Neural cell (in vitro differentiated cells): ENCODE data around the gene IST1. TPM values are rescaled to one million over a fixed set of nuclear protein-coding genes. Genes with fewer than 3 reads are reported as not detected.

Source experiments
- H2AFZ ChIP-seq: fragments of 200-600, 300-800 bp; sonication (generic), shearing (Covaris generic); 2 replicates; pipeline ENCODE4 v1.6.0; 2014; ENCODE audit warnings: low read depth, mild to moderate bottlenecking, antibody characterized with exemption, low read length, moderate library complexity
- H3F3A ChIP-seq: fragments of 200-600 bp; shearing (Covaris generic); 2 replicates; pipeline ENCODE4 v1.6.1; 2016; ENCODE audit warnings: mild to moderate bottlenecking, moderate library complexity, mixed read lengths, antibody characterized with exemption, low read length; ENCODE audit not compliant: insufficient read depth, poor library complexity, severe bottlenecking
- H3K27ac ChIP-seq: fragments of 200-600, 300-800 bp; sonication (generic), shearing (Covaris generic); 2 replicates; pipeline ENCODE4 v1.5.1; 2014; ENCODE audit warnings: mild to moderate bottlenecking, low read length, moderate library complexity
- H3K27me3 ChIP-seq: fragments of 300-800, 200-600 bp; sonication (generic), shearing (Covaris generic); 2 replicates; pipeline ENCODE4 v1.6.0; 2014; ENCODE audit warnings: mild to moderate bottlenecking, low read depth, low read length, moderate library complexity; ENCODE audit not compliant: insufficient read depth
- H3K36me3 ChIP-seq: fragments of 300-800, 200-600 bp; sonication (generic), shearing (Covaris generic); 2 replicates; pipeline ENCODE4 v1.5.1; 2014; ENCODE audit warnings: mild to moderate bottlenecking, antibody characterized with exemption, low read length, moderate library complexity; ENCODE audit not compliant: insufficient read depth
- H3K4me2 ChIP-seq: fragments of 300-800, 200-600 bp; sonication (generic), shearing (Covaris generic); 2 replicates; pipeline ENCODE4 v1.6.0; 2014; ENCODE audit warnings: mild to moderate bottlenecking, low read length
- H3K4me3 ChIP-seq: fragments of 300-800, 200-600 bp; sonication (generic), shearing (Covaris generic); 2 replicates; pipeline ENCODE4 v1.5.1; 2014; ENCODE audit warnings: mild to moderate bottlenecking, low read length, moderate library complexity
- H3K79me2 ChIP-seq: fragments of 200-600 bp; shearing (Covaris generic); replicated peaks from 2 replicates; pipeline ENCODE4 v1.6.0; 2014; ENCODE audit warnings: mild to moderate bottlenecking, low read length, moderate library complexity; ENCODE audit not compliant: insufficient read depth
- H3K9ac ChIP-seq: fragments of 300-800, 200-600 bp; sonication (generic), shearing (Covaris generic); 2 replicates; pipeline ENCODE4 v1.6.1; 2016; ENCODE audit warnings: mild to moderate bottlenecking, low read length, mixed read lengths
- H3K9me2 ChIP-seq: fragments of 200-600 bp; shearing (Covaris generic); 2 replicates; pipeline ENCODE4 v1.6.1; 2016; ENCODE audit warnings: mild to moderate bottlenecking, low read length, mixed read lengths; ENCODE audit not compliant: insufficient read depth
- H3K9me3 ChIP-seq: fragments of 200-600, 300-800 bp; sonication (generic), shearing (Covaris generic); 2 replicates; pipeline ENCODE4 v1.6.1; 2016; ENCODE audit warnings: mild to moderate bottlenecking, mixed run types, low read length, moderate library complexity, mixed read lengths
- H4K20me1 ChIP-seq: fragments of 200-600 bp; shearing (Covaris generic); 2 replicates; pipeline ENCODE4 v1.6.1; 2016; ENCODE audit warnings: mild to moderate bottlenecking, mixed run types; ENCODE audit not compliant: insufficient read depth
- EP300 ChIP-seq: fragments of 450-650 bp; conservative IDR thresholded peaks from 2 replicates; pipeline ENCODE4 v1.6.1; 2014; ENCODE audit warnings: antibody characterized with exemption, mild to moderate bottlenecking, moderate library complexity; ENCODE audit not compliant: poor library complexity, severe bottlenecking
- EZH2 ChIP-seq: fragments of 200-600, 300-800 bp; shearing (Covaris generic), sonication (generic); IDR thresholded peaks from 2 replicates; pipeline ENCODE4 v1.6.1; 2014; ENCODE audit warnings: antibody characterized with exemption, low read length, borderline replicate concordance, mild to moderate bottlenecking; ENCODE audit not compliant: insufficient read depth, poor library complexity, severe bottlenecking
- MXI1 ChIP-seq: fragments of 450-650 bp; conservative IDR thresholded peaks from 2 replicates; pipeline ENCODE4 v1.6.1; 2014; ENCODE audit warnings: antibody characterized with exemption, mild to moderate bottlenecking; ENCODE audit not compliant: poor library complexity, severe bottlenecking
- POLR2AphosphoS5 ChIP-seq: IDR thresholded peaks from 2 replicates; pipeline ENCODE4 v1.6.1; 2012
- RAD21 ChIP-seq: fragments of 450-650 bp; conservative IDR thresholded peaks from 2 replicates; pipeline ENCODE4 v1.6.1; 2014; ENCODE audit warnings: antibody characterized with exemption, mild to moderate bottlenecking, moderate library complexity
- SMC3 ChIP-seq: fragments of 450-650 bp; conservative IDR thresholded peaks from 2 replicates; pipeline ENCODE4 v1.6.1; 2014; ENCODE audit warnings: antibody characterized with exemption, mild to moderate bottlenecking, moderate library complexity; ENCODE audit not compliant: poor library complexity
- TAF1 ChIP-seq: IDR thresholded peaks from 2 replicates; pipeline ENCODE4 v1.6.1; 2012; ENCODE audit warnings: low read depth
- polyA plus RNA-seq: library from polyadenylated mRNA; depleted of rRNA; stranded (reverse); fragments of >200 nt; gene quantifications from 2 replicates; pipeline ENCODE4 v1.2.3, GENCODE V29; 2014
- TF ChIP-seq, protein P1 (sequence below): fragments of 450-650 bp; IDR thresholded peaks from 2 replicates; pipeline ENCODE4 v1.5.1; 2014; ENCODE audit warnings: antibody characterized with exemption, mild to moderate bottlenecking, moderate library complexity; ENCODE audit not compliant: poor library complexity, severe bottlenecking
- TF ChIP-seq, protein P2 (sequence below): IDR thresholded peaks from 2 replicates; pipeline ENCODE4 v1.6.1; 2012; ENCODE audit warnings: borderline replicate concordance

The IST1 gene
- polyA plus RNA-seq, 1 donor from 2014 or later = 389 TPM

DNA sequence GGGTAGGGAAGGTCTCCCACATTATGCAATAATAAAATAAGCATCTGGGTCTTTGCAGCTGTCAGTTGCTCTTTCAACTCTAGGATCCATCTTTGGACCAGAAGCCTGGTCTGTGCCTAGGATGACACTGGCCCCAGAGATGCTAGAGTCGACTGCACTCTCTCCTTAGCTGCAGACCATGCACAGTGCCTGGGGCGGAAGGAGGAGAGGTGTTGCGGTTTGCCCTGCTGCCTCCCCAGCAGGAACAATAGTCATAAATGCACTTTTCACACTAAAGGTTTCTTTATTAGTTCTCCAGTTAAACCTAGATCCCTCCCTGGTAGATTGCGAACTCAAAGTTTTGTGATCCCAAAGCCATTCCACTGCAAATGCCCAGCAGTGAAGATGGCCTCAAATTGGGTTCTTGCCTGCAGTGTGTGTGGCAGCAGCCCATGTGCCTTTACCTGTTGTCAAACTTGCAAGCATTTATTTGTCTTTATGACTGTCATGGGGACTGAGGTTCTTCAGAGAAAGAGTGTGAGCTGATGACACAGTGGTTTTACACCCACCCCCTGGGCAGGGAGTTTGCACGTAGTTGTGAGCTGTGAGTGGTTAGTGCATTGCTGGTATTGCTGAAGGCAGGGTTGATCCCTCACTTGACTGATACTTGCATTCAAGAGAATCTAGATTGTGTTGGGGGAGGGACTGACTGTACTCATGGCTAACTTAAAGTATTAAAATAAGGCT, 39.2 kb upstream of the IST1 start (continued):
- TF ChIP-seq, protein P1, sequence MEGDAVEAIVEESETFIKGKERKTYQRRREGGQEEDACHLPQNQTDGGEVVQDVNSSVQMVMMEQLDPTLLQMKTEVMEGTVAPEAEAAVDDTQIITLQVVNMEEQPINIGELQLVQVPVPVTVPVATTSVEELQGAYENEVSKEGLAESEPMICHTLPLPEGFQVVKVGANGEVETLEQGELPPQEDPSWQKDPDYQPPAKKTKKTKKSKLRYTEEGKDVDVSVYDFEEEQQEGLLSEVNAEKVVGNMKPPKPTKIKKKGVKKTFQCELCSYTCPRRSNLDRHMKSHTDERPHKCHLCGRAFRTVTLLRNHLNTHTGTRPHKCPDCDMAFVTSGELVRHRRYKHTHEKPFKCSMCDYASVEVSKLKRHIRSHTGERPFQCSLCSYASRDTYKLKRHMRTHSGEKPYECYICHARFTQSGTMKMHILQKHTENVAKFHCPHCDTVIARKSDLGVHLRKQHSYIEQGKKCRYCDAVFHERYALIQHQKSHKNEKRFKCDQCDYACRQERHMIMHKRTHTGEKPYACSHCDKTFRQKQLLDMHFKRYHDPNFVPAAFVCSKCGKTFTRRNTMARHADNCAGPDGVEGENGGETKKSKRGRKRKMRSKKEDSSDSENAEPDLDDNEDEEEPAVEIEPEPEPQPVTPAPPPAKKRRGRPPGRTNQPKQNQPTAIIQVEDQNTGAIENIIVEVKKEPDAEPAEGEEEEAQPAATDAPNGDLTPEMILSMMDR = no peak
- no peak for TF ChIP-seq MXI1

DNA sequence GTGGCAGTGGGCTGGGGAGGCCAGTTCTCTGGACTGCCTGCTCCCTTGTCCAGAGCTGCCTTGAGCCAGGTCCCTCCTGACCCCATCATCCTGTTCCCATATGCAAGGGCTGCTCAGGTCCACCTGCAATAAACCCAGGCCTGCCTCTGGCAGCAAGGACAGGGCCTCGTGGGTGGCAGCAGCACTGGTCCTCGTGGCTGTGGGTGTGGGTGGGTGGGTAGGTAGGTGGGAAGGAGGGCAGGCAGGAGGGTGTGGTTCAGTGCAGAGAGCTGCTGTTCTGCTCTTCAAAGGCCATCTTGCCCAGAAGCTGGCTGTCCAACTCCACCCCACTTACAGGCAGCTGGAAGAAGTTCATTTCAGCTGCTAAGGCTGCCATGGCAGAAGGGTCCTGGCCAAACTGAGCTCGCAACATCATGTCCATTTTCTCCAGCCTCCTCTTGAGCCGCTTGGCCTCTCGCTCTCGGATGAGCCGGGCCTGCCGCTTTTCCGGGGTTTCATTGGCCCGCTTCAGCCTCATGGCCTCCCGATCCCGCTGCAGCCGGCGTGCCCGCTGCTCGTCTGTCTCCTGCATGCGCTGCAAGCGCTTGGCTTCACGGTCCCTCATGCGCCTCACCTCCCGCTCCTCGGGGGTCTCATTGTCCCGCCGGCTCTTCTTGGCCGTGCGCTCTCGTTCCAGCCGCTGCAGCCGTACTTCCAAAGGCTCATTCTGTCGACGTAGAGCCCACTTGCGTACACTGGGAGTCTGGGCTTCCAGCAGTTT, 35.4 kb upstream of the IST1 start:
- no peaks in the 10 kb centered on the region for H3K36me3 ChIP-seq

More for the DNA sequence above, 35.4 kb upstream of the IST1 start:
- no peaks in the 10 kb centered on the region for H3K27me3 ChIP-seq
- H3K27ac ChIP-seq = no peak overlapping the region
- H3K4me2 ChIP-seq = no peak overlapping the region
- no peak overlapping the region for H2AFZ ChIP-seq
- no peaks in the 10 kb centered on the region for H4K20me1 ChIP-seq
- H3F3A ChIP-seq = no peaks in the 10 kb centered on the region
- no peaks in the 10 kb centered on the region for H3K79me2 ChIP-seq
- no peak for TF ChIP-seq MXI1
- TF ChIP-seq POLR2AphosphoS5 = no peak
- TF ChIP-seq, protein P1 = no peak
- no peak for TF ChIP-seq SMC3
- TF ChIP-seq EP300 = no peak
- TF ChIP-seq EZH2 = no peak
- no peak for TF ChIP-seq RAD21
- no peak for TF ChIP-seq TAF1
- TF ChIP-seq, protein P2, sequence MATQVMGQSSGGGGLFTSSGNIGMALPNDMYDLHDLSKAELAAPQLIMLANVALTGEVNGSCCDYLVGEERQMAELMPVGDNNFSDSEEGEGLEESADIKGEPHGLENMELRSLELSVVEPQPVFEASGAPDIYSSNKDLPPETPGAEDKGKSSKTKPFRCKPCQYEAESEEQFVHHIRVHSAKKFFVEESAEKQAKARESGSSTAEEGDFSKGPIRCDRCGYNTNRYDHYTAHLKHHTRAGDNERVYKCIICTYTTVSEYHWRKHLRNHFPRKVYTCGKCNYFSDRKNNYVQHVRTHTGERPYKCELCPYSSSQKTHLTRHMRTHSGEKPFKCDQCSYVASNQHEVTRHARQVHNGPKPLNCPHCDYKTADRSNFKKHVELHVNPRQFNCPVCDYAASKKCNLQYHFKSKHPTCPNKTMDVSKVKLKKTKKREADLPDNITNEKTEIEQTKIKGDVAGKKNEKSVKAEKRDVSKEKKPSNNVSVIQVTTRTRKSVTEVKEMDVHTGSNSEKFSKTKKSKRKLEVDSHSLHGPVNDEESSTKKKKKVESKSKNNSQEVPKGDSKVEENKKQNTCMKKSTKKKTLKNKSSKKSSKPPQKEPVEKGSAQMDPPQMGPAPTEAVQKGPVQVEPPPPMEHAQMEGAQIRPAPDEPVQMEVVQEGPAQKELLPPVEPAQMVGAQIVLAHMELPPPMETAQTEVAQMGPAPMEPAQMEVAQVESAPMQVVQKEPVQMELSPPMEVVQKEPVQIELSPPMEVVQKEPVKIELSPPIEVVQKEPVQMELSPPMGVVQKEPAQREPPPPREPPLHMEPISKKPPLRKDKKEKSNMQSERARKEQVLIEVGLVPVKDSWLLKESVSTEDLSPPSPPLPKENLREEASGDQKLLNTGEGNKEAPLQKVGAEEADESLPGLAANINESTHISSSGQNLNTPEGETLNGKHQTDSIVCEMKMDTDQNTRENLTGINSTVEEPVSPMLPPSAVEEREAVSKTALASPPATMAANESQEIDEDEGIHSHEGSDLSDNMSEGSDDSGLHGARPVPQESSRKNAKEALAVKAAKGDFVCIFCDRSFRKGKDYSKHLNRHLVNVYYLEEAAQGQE = no peak
- H3K9me3 ChIP-seq = no peaks in the 10 kb centered on the region
- no peak overlapping the region for H3K9ac ChIP-seq
- H3K4me3 ChIP-seq = no peak overlapping the region
- no peaks in the 10 kb centered on the region for H3K9me2 ChIP-seq
